GM19238 (cell line): ENCODE data around the gene HTRA2.
A peak's percentile ranks its signal among the peaks of the same experiment; 100 is the strongest.

Experiments
- DNase-seq: peaks from one replicate; pipeline ENCODE4 v3.0.0; 2011; ENCODE audit warnings: low spot score; ENCODE audit not compliant: insufficient read length

Gene HTRA2

DNA sequence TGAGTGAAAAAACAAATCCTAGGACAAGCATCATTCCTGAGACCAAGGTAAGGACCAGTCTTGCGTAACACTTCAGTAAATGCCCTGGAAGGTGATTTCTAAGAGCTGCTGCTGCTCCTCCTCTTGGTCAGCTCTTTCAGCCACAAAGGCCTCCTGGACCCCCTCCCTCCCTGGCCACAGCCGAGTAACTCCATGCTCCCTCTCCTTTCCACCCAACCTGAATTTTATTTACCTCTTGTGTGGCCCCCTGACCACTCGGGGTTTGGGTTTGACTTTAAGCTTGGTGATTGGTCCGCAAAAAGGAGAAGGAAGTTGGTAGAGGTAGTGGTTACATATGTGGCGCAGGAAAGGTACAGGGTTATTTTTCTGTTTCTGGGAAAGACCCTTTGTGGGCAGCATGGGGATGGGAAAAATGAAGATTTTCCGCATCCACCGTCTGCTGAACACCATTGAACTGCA lies 9.2 kb downstream of the HTRA2 start:
- no peak for DNase-seq

DNA sequence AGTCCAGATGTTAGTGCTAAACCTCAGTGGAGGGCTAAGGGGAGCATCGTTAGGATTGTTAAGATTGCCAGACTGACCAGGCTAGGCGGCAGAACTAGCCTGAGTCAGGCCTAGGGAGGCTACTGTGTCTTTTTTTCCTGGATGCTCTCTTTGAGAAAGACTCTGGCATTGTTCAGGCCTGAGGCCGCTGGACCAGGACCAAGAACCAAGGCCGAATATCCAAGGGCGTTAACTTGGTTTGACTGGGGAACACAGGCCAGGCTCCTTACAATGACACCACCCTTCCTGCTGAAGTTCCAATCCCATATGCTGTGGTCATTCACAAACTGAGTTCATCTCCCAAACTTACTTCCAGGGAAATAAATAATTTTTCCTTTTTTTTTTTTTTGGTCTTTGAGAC lies 10.6 kb downstream of the HTRA2 start:
- DNase-seq: no peak

DNA sequence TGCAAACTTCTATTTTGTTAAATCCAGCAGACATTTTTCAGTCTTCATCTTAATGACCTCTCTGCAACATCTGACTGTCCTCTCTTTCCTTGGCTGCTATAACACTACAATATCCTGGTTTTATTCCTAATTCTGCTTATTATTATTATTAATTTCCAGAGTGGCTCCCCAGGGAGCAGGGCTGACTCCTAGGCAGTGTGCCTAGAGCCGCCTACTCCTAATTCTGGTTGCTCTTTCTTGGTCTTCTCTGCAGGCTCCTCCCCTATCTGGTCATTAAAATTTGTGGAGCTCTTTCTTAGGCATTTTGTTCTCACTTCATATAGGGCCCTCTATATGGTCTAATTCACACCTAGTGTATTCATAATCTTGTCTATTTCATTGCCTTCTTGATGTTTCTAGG lies 13.2 kb downstream of the HTRA2 start:
- no peak for DNase-seq

DNA sequence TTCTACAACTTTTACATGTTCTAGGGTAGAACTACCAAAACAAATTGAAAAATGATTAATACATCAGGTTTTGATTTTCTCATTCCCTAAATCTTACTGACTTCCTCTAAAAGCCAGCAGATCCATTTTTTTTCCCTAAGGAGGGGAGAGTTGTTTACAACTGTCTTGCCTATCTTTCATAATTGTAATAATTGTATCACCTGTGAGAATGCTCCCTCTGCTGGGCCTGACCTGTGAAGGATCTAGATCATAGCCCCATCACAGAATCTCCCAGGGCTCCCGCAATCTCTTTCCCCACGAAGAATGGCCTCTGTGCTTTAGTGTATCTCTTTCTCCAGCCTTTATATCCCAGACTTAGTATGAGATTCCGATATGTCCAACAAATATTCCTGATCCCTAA lies 14.9 kb downstream of the HTRA2 start:
- DNase-seq: no peak

DNA sequence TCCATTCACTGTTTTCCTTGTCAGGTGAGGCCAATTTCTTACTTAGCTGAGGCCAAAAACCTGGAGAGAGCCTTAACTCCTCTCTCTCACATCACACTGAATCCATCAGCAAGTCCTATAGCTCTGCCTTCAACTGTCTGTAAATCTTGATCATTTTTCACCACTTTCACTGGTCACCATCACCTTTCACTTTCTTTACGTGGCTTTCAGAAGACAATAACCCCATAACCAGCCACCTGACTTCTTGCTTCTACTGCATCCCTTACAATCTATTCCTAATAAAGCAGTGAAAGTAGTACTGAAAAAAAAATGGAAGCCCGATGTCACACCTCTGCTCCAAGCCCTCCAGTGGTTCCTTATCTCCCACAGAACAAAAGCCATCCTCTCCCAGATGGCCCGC lies 16.3 kb downstream of the HTRA2 start:
- no peak for DNase-seq

DNA sequence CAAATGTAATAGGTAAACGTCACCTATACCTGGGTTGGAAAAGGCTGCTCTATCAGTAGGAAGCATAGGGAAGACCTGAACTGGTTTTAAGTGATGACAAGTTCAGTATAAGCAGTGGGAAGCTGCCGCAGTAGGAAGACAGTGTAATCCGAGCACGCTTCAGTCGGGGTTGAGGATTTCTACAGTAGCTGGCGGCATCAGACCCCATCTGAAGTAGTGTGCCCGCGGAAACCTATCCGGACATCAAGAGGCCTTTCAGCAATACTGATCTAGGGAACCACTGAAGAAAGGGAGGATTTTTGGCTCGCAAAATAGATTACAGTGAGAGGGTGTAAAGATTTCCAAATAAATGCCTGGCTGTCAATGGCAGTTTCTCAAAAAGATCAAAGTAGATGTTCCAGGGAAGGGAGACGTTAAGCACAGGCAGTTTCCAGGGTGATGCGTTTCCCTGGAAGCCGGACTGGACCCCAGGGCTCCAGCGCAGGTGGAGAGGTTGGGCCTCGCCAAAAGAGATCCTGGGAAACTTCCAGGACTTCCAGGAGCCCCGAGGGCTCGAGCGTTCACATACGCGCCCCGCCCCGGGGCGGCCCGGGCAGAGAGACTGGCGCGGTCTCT lies 18.7 kb downstream of the HTRA2 start:
- no peak for DNase-seq

DNA sequence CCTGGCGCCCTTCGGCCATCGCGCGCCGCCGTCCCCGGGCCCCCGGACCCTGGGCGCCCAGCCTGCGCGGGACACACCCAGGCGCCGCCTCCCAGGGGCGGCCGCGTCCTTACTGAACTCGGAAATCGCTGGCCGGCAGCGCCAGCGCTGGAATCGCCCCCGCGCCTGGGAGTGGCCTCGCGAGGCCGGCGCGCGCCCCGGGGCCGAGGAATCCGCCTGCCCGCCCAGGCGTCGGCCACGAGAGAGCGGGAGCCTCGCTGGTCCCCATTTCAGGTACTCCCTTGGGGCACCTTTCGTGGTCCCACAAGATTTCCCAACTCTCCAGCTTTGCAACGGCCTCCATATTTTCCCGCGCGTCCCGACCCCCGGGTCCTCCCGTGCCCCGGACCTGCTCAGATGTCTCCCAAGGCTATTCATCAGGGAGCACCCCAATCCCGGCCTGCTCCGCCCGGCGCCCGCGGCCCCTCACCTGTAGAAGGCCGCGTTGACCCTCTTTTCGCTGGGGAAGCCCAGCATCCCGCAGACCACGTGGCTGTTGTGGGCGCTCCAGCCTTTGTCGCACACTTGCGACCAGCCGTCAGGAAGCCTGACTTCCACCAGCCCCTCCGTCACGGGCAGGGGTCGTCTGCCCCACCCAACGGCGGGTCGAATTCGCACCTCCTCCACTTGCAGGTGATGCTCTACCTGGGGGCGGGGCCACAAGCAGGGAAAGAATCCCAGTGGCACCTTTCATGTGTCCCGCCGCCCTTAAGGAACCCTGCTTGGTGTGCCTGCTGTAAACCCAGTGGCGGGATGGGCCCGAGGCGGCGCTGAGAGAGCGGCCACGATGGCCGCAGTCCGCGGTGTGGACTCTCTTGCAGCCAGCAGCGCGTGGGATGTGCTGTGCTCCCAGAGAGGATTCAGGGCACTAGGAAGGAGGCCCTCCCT lies 19.4 kb downstream of the HTRA2 start:
- no peak for DNase-seq

DNA sequence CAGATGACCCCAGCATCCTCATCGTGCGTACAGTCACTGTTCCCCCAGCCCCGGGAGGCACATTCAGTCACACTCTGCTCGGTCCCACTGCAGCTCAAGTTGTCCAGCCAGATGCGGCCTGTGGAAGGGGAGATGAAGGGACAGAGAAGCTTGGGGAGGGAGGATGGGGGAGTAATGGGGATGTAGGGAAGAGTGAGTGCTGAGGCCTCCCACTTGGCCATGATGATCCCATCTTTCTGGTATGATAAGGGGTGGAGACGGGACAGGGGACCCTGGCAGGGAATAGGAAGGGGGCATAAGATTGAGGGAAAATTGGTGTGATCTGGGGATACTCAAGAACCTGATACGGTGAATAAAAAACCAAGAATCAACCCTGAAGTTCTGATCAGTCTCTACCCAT lies 20.5 kb downstream of the HTRA2 start:
- no peak for DNase-seq

DNA sequence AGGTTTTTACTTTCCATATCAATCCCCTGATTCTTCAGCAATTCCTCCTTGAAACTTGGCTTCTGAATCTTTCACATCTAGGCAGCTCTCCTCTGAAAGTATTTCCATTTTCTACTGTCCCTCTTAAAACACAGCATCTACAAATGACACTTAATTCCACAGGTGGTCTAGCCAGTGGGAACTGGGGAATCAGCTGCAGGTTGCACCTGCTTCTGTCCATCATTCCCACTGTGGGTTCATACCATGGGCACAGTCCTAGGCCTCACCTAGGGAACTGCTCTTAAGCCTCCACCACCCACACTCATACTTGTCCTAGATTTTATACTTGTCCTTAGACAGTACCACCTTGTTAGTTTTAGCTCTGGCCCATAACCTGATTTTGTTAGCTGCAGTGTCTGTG lies 21.8 kb downstream of the HTRA2 start:
- DNase-seq: no peak

DNA sequence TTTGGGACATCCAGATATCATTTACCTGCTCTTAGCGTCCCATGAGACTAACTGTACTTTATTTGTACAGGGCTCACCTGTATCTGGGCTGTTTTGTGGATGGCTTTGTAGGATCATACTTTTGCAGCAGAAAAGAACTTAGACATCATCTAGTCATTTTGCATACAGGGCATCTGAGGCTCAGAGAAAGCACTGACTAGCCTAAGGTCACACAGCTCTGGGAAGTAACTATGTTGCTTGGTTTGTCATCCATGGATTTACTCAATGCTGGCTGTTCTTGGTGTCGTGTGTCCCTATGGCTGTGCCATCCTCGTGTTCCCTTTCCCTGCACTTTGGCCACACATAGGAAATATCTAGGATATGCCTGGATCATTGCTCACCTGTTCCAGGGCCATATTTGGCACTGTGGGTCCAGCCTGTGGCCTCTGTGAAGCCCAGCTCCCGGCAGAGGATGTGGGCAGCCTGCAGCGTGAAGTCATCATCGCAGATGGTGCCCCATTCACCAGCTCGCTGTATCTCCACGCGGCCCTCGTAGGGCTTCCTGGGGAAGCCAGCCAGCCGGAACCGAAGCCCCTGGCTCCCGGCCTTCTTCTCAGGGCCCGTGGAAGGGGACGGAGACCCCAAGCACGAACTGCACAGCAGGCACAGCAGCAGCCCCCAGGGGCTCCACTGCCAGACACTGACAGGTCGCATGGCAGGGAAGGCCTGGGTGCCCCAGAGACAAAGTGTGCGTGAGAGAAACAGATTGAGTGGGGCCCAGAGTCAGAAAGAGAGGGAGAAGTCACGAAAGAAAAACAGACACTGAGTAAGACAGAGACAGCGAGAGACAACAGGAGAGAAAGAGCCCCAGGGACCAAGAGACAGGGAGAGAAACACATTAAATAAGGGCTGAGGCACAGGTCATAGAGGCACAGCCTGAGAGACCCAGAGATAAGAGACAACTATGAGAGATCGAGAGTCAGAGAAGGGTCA lies 22.5 kb downstream of the HTRA2 start:
- no peak for DNase-seq

DNA sequence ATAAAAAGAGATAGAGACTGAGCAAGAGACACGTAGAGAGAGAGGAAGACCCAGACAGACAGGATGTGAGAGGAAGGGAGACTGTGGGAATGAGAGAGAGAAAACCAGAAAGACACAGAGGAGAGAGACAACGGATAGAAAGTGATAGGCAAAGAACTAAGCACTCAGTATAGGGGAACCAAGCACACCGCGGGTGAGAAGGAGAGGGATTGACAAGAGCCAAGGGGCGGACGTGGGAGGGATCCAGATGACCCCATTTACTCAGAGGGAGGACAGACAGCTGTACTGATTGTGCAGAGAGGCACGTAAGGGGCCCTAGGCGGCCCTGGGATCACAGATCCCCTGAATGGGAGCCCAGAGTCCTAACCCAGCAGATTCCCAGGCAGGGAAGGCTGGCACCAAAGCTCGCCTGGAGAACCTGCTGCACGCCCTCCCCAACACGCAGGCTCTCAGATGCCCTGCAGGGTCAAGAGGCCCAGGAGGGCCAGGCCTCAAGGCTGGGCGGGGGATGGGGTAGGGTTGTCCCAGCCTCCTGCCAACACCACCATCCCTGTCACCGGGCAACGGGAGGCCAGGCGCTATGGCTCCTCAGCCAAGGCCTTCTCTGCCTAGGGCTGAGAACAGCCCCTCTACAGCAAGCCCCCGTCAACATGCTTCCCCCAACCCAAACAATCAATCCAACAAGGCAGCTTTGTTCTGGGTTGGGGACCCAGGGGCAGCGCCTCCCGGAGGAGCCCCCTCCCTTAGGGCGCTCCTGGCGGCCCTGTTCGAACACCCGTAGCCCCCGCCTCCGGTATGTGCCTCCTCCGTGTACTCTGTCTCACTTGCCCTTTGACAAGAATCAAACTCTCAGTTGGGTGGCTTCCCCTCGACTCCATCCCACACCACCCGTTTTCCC lies 23.4 kb downstream of the HTRA2 start:
- no peak for DNase-seq

DNA sequence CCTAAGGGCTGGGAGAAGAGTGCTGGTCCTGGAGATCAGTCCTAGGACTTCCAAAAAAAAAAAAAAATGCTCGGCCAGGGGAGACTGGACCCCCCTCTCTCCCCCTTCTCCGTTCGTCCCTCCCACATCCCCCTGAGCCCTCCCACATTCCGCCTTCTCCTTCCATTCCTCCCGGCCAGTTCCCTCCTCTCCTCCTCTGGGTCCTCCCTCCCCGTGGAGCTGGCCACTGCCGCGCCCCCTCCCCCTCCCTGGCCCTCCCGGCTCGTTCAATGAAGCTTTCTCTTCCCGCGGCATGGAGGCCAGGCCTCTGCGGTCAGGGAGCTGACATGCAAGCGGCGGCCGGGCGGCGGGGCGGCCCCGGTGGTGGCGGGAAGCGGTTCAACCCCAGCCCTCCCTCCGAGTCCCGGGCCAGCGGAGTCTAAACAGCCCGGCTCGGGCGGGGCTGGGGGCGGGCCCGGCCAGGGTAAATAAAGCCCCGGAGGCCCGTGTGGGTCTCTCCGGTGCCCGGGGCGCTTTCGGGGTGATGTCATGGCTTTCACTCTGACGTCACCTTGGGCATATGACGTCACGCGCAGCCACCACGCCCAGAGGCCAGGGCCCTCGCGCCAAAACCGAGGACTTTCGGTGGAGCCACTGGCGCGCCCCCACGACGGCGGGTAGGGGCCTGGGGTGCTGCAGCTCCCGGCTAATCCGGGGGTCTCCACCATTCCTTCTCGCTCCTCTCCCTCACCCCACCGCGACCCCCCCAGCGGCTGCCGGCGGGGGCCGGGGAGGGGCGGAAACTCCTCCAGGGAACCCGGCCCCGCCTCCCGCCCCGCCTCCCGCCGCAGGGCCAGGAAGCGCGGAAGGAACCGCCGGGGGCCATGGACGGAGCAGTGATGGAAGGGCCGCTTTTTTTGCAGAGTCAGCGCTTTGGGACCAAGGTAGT lies 24.4 kb downstream of the HTRA2 start, which contains the start of the genes DOK1 and LOXL3:
Gene DOK1, plus strand, starts transcription at position 829 of the 928 bp plus-strand sequence. Its CDS starts 35 bp downstream, at position 864.
Gene LOXL3, minus strand, starts transcription at position 51 of the 928 bp plus-strand sequence. CDS start 1,308 bp downstream, outside the sequence.
- DNase-seq: peak; percentile 87

DNA sequence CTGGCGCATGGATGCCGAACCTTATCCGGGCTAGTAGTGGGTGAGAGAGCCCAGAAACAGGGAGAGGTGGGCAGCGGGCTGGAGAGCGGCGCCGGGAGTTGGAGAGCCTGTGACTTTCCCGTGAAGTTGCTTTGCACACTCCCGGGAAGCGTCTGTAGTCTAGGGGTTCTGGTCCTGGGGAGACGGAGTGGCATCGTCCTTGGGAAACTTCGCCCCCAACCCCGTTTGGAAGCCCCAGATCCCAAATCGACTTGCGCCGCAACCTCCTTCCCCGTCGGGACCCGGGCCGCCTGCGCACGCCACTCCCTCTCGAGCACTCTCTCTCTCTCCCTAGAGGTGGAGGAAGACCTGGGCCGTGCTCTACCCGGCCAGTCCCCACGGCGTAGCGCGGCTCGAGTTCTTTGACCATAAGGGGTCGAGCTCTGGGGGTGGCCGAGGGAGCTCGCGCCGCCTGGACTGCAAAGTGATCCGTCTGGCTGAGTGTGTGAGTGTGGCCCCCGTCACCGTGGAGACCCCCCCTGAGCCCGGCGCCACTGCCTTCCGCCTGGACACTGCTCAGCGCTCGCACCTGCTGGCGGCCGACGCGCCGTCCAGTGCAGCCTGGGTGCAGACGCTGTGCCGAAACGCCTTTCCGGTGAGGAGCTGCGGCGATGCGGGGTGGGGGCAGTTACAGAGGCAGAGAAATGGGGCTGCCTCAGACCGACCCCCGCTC lies 25.2 kb downstream of the HTRA2 start:
- no peak for DNase-seq

DNA sequence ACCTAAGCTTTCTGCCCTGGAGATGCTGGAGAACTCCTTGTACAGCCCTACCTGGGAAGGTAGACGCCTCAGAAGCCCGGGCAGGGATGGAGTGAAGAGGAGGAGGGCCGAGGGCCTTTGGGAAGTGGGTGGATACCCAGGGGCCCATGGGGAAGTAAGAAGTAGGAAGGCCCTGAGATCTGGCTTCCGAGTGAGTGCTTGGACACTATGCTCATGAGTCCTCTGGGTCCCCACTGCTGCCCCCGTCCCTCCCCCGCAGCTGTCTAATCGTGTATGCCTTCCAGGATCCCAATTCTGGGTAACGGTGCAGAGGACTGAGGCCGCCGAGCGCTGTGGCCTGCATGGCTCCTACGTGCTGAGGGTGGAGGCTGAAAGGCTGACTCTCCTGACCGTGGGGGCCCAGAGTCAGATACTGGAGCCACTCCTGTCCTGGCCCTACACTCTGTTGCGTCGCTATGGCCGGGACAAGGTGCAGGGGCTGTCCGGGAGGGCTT lies 25.9 kb downstream of the HTRA2 start:
- DNase-seq: no peak

DNA sequence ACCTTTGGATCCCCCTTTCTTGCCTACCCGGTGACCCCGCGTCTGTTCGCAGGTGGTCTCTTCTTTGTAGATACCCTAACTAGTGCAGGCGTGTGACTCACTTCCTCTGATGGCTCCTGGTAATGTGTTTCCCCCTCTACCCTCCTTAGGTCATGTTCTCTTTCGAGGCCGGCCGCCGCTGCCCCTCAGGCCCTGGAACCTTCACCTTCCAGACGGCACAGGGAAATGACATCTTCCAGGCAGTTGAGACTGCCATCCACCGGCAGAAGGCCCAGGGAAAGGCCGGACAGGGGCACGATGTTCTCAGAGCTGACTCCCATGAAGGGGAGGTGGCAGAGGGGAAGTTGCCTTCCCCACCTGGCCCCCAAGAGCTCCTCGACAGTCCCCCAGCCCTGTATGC lies 26.4 kb downstream of the HTRA2 start:
- no peak for DNase-seq

DNA sequence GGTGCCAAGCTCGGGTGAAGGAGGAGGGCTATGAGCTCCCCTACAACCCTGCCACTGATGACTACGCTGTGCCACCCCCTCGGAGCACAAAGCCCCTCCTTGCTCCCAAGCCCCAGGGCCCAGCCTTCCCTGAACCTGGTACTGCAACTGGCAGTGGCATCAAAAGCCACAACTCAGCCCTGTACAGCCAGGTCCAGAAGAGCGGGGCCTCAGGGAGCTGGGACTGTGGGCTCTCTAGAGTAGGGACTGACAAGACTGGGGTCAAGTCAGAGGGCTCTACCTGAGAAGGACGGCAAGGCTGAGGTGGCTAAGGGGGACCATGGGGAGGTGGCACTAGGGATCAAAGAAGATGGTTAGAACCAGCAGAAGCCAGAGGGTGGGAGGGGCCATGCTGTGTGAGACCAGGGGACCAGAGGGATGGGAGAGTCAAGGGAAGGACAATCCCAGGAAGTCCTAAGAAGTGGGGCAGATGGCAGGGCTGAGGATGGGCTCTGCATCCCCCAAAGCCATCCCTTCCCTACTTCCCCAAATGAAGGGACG lies 27.2 kb downstream of the HTRA2 start:
- no peak for DNase-seq

DNA sequence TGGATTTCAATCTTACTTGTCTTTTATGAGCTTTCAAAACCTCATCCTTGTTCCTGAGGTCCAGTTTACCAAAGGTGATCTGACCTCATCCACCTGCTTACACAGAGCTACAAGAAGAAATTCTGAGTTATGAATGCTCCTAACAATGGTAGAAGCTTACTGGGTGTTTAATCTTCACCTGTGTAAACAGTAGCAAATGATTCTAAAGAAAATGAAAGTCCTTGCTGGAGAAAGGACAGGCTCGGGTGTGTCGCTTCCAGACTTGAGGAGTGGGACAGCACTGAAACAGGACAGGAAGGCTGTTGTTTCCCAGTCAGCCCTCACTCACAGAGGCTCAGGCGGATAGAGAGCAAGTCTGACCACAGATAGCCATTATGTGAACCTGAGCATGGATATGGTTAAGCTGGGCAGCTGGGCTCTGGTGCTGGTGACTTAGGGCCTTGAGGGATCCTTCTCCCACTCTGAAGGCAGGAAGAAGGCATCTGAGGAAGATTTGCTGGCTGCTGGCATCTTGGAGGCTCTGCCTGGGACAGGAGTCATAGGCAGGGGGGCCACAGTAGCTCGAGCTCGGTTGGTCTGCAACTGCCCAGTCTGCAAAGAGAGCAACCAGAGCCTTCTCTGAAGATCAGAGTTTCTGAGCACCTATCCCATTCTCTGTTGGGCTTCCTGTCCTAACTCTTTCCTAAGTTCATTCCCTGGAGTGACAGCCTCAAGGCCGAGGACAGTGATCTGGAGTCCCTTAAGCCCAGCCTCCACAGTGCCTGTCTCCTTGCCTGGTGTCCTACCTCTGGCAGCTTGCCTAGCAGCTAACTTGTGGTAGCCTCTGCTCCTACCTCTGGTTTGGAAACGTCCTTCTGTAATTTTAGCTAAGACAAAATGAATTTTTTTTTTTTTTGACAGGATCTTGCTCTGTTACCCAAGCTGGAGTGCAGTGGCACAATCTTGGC lies 28.8 kb downstream of the HTRA2 start:
- no peak for DNase-seq
